Karpas-422 (cell line): ENCODE results near the gene STXBP1. TPM values are rescaled to one million over a fixed set of nuclear protein-coding genes. Genes with fewer than 3 reads are reported as not detected.

Experiments
- DNase-seq: peaks from one replicate; pipeline ENCODE4 v3.0.0-alpha.2; 2015
- H2AFZ ChIP-seq: fragments of 200-600 bp; sonication (generic); 2 replicates; pipeline ENCODE4 v1.6.1; 2014; ENCODE audit warnings: antibody characterized with exemption, low read length, mixed read lengths
- H3K27ac ChIP-seq: fragments of 200-600 bp; sonication (generic); 2 replicates; pipeline ENCODE4 v1.5.1; 2014; ENCODE audit warnings: mild to moderate bottlenecking, low read length, moderate library complexity
- H3K27me3 ChIP-seq: fragments of 200-600 bp; sonication (generic); 2 replicates; pipeline ENCODE4 v1.6.1; 2014; ENCODE audit warnings: low read length, mixed read lengths
- H3K36me3 ChIP-seq: fragments of 200-600 bp; sonication (generic); 2 replicates; pipeline ENCODE4 v1.6.1; 2014; ENCODE audit warnings: low read length, mixed read lengths; ENCODE audit not compliant: insufficient read depth
- H3K4me1 ChIP-seq: fragments of 200-600 bp; sonication (generic); 2 replicates; pipeline ENCODE4 v1.6.1; 2014; ENCODE audit warnings: mild to moderate bottlenecking, low read length, mixed read lengths
- H3K4me2 ChIP-seq: fragments of 200-600 bp; sonication (generic); 2 replicates; pipeline ENCODE4 v1.6.1; 2014; ENCODE audit warnings: low read length, low read depth, mild to moderate bottlenecking; ENCODE audit not compliant: poor library complexity, severe bottlenecking
- H3K4me3 ChIP-seq: fragments of 200-600 bp; sonication (generic); 2 replicates; pipeline ENCODE4 v1.5.1; 2014; ENCODE audit warnings: mild to moderate bottlenecking, antibody characterized with exemption, low read length, mixed read lengths
- H3K79me2 ChIP-seq: fragments of 200-600 bp; sonication (generic); 2 replicates; pipeline ENCODE4 v1.6.1; 2014; ENCODE audit warnings: mild to moderate bottlenecking, low read length, mixed read lengths
- H3K9ac ChIP-seq: fragments of 200-600 bp; sonication (generic); 2 replicates; pipeline ENCODE4 v1.6.0; 2014; ENCODE audit warnings: low read length
- H3K9me2 ChIP-seq: fragments of 200-600 bp; sonication (generic), shearing (Covaris generic); replicated peaks from 2 replicates; pipeline ENCODE4 v1.6.0; 2014; ENCODE audit warnings: mild to moderate bottlenecking, low read length, moderate library complexity; ENCODE audit not compliant: insufficient read depth
- H3K9me3 ChIP-seq: fragments of 300-700, 200-600 bp; sonication (generic); 2 replicates; pipeline ENCODE4 v1.6.1; 2014; ENCODE audit warnings: low read length, mixed read lengths
- H4K20me1 ChIP-seq: fragments of 200-600 bp; sonication (generic); 2 replicates; pipeline ENCODE4 v1.6.1; 2014; ENCODE audit warnings: mild to moderate bottlenecking, antibody characterized with exemption, low read length, low read depth; ENCODE audit not compliant: insufficient read depth
- total RNA-seq: library from RNA; depleted of rRNA; stranded (reverse); fragments of >200 nt; shearing (Covaris generic); gene quantifications from 2 replicates; pipeline ENCODE4 v1.2.3, GENCODE V29; 2014; ENCODE audit warnings: low replicate concordance

The STXBP1 gene
- total RNA-seq, 1 experiment from 2014 or later: 3.1 TPM

DNA sequence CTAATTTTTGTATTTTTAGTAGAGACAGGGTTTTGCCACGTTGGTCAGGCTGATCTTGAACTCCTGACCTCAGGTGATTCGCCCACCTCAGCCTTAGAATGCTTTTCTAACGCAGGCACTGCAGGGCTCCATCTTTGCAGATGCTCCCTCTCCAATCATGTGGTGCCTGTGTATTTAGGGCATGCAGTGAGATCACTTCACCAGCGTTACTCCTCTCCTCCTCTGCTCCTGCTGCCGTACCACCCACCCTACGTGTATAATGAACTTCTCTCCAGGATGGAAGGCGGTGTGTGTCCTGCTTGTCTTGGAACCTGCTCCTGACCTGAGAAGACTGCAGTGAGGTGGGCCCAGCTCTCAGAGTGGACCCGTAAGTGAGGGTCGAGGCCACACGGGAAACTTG, 81.1 kb downstream of the STXBP1 start:
- H3K36me3 ChIP-seq: no peaks in the 10 kb centered on the region
- H3K27me3 ChIP-seq: no peaks in the 10 kb centered on the region
- H4K20me1 ChIP-seq: no peaks in the 10 kb centered on the region
- DNase-seq: no peak
- no peak overlapping the region for H2AFZ ChIP-seq
- no peaks in the 10 kb centered on the region for H3K9me3 ChIP-seq
- no peak overlapping the region for H3K9ac ChIP-seq
- no peaks in the 10 kb centered on the region for H3K4me1 ChIP-seq
- H3K4me3 ChIP-seq: no peak overlapping the region
- H3K4me2 ChIP-seq: no peak overlapping the region
- no peaks in the 10 kb centered on the region for H3K9me2 ChIP-seq
- H3K27ac ChIP-seq: no peak overlapping the region
- no peaks in the 10 kb centered on the region for H3K79me2 ChIP-seq

DNA sequence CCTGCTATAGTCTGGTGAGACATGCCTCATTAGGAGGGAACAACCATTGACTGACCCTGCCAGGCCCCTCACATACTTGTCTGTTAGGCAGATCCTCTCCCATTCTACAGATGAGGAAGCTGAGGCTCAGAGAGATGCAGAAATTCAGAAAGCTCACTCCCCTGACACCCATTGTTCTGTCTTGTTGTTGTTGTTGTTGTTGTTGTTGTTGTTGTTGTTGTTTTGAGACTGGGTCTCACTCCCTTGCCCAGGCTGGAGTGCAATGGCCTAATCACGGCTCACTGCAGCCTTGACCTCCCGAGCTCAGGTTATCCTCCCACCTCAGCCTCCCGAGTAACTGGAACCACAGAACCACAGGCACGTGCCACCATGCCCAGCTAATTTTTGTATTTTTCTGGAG, 81.6 kb downstream of the STXBP1 start:
- no peaks in the 10 kb centered on the region for H3K79me2 ChIP-seq
- H4K20me1 ChIP-seq: no peaks in the 10 kb centered on the region
- H3K27ac ChIP-seq: no peak overlapping the region
- no peaks in the 10 kb centered on the region for H3K4me1 ChIP-seq
- H3K4me2 ChIP-seq: no peak overlapping the region
- DNase-seq: no peak
- H3K9me2 ChIP-seq: no peaks in the 10 kb centered on the region
- no peaks in the 10 kb centered on the region for H3K36me3 ChIP-seq
- no peak overlapping the region for H3K9ac ChIP-seq
- no peaks in the 10 kb centered on the region for H3K27me3 ChIP-seq
- H3K9me3 ChIP-seq: no peaks in the 10 kb centered on the region
- H3K4me3 ChIP-seq: no peak overlapping the region
- no peak overlapping the region for H2AFZ ChIP-seq

DNA sequence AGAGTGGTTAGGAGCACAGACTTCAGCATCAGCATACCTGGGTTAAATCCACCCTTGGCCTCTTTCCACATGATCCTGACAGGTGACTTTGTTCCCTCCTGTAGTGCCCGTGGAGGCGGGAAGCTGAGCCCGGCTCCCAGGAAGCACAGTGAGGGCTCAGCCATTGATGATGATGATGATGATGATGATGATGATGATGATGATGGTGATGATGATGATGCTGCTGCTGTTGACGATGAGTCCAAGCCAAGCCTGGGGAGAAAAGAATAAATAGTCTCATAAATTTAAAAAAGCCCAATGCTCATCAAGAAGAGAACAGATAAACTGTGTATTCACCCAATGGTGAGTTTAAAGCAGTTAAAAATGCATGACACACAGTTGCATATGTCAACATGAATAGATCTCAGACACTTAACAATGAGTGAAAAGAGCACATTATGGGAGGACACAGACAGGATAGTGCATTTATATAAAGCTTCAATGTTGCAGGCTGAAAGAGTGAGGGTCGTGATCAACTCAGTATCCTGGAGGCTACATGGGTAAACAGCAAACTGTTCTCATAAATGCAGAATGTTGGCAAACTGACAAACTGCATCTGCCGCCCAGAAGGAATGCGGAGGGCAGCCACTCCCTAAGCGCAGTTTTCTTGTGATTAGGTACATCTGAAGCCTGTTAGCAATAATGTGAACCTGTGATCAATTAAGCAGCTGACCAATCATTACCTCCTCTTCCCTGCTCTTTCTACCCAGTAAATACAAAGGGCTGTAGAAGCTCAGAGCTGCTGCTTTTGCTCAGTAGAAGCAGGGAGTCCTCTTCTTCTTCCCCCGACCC, 83.0 kb downstream of the STXBP1 start:
- Histone ChIP-seq H3K27ac (no peak overlapping the region), H3K9ac (no peak overlapping the region), H3K36me3 (no peaks in the 10 kb centered on the region), H3K4me3 (no peak overlapping the region), H3K27me3 (no peaks in the 10 kb centered on the region), H3K79me2 (no peaks in the 10 kb centered on the region), H4K20me1 (no peaks in the 10 kb centered on the region), H2AFZ (no peak overlapping the region), H3K4me2 (no peak overlapping the region), H3K9me3 (no peaks in the 10 kb centered on the region), H3K4me1 (peaks cover 7% of the 10 kb centered on the region), H3K9me2 (no peaks in the 10 kb centered on the region)
- DNase-seq: no peak

DNA sequence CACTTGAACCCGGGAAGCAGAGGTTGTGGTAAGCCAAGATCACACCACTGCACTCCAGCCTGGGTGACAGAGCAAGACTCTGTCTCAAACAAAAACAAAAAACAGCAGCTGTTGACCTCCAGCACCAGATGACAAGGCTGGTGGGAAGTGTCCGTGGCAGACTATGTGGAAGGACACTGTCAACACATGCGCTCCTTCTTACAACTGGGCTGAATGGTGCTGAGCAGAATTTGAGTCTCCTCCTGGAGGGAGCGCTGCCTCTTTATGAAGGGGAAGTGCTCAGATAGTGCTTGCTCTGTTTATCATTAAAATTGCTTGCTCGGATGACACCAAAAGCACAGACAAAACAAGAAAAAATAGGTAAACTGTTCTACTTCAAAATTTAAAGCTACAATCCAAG, 85.5 kb downstream of the STXBP1 start:
- Histone ChIP-seq H3K4me2 (no peak overlapping the region), H3K36me3 (no peaks in the 10 kb centered on the region), H3K4me3 (no peak overlapping the region), H3K27ac (no peak overlapping the region), H3K9ac (no peak overlapping the region), H3K27me3 (no peaks in the 10 kb centered on the region), H3K9me3 (no peaks in the 10 kb centered on the region), H3K4me1 (peaks cover 7% of the 10 kb centered on the region), H3K79me2 (no peaks in the 10 kb centered on the region), H3K9me2 (no peaks in the 10 kb centered on the region), H4K20me1 (no peaks in the 10 kb centered on the region), H2AFZ (no peak overlapping the region)
- no peak for DNase-seq

DNA sequence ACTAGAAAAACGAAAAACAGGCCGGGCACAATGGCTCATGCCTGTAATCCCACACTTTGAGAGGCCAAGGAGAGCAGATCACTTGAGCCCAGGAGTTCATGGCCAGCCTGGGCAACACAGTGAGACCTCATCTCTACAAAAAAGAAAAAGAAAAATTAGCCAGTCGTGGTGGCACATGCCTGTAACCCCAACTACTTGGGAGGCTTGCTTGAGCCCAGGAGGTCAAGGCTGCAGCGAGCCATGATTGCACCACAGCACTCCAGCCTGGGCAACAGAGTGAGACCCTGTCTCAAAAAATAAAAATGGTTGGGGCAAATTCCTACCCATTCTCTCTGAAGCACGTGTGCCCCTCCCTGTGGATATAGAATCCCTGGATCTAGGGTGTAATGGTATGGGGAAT, 86.3 kb downstream of the STXBP1 start:
- no peaks in the 10 kb centered on the region for H3K27me3 ChIP-seq
- H3K9me3 ChIP-seq: no peaks in the 10 kb centered on the region
- no peaks in the 10 kb centered on the region for H4K20me1 ChIP-seq
- no peak overlapping the region for H3K4me3 ChIP-seq
- no peaks in the 10 kb centered on the region for H3K36me3 ChIP-seq
- DNase-seq: no peak
- H3K4me2 ChIP-seq: no peak overlapping the region
- H3K27ac ChIP-seq: no peak overlapping the region
- no peaks in the 10 kb centered on the region for H3K9me2 ChIP-seq
- no peaks in the 10 kb centered on the region for H3K79me2 ChIP-seq
- no peak overlapping the region for H3K9ac ChIP-seq
- peaks cover 7% of the 10 kb centered on the region for H3K4me1 ChIP-seq
- no peak overlapping the region for H2AFZ ChIP-seq

DNA sequence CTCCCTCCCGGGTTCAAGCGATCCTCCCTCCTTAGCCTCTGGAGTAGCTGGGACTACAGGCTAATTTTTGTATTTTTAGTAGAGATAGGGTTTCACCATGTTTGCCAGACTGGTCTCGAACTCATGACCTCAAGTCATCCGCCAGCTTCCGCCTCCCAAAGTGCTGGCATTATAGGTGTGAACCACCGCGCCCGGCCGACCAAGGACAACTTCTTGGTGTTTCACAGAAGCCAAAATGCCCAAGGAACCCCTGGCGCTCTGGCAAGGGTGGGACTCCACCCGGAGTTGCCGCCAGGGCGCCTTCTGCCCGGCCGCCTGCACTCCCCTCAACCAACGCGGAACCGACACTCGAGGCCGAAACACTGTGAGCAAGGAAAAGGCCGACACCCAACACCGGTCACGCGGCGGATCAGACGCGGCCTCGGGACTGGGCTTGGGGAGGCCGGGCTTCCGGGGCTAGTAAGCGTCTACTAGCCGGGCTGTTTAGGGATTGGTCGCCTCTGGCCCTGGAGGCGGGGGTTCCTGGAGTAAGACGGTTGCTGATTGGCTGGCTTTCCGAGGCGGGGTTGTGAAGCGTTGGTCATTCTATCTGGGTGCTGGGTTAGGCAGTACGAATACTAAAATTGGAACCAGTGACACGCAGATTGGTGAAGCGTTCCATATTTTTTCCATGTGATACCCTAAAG, 87.1 kb downstream of the STXBP1 start:
- H2AFZ ChIP-seq: peak overlapping the region; percentile 67; the same call in 1 of the 2 replicates
- DNase-seq: peak; percentile 92
- H4K20me1 ChIP-seq: no peaks in the 10 kb centered on the region
- no peaks in the 10 kb centered on the region for H3K79me2 ChIP-seq
- H3K27ac ChIP-seq: no peak overlapping the region
- peaks cover 7% of the 10 kb centered on the region for H3K4me1 ChIP-seq
- H3K4me2 ChIP-seq: peak overlapping the region; percentile 52
- H3K9ac ChIP-seq: peak overlapping the region; percentile 47
- H3K36me3 ChIP-seq: no peaks in the 10 kb centered on the region
- H3K4me3 ChIP-seq: peak overlapping the region; percentile 42; the same call in 1 of the 2 replicates
- H3K9me2 ChIP-seq: no peaks in the 10 kb centered on the region
- no peaks in the 10 kb centered on the region for H3K9me3 ChIP-seq
- H3K27me3 ChIP-seq: no peaks in the 10 kb centered on the region

DNA sequence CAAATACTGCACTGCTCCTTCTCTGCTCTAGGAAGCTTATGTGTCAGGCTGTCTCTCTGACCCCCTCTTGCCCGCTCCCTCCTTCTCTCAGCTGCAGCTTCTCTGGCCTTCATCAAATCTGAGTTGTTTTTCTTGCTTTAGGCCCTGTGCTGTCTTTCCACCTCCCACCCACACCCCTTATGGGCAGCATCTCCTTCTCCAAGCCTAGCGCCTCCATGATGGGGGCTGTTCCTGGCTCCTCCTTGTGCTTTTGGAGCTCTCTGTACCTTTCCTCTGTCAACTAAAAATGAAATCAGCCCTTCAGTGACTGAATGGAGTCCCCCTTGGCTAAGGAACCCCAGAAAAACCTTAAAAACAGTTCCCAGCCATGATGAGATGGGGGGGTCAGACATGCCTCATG, 88.1 kb downstream of the STXBP1 start:
- no peak for DNase-seq
- Histone ChIP-seq H3K27me3 (no peaks in the 10 kb centered on the region), H3K79me2 (no peaks in the 10 kb centered on the region), H3K9ac (no peak overlapping the region), H3K4me3 (no peak overlapping the region), H3K9me3 (no peaks in the 10 kb centered on the region), H3K27ac (no peak overlapping the region), H4K20me1 (no peaks in the 10 kb centered on the region), H3K9me2 (no peaks in the 10 kb centered on the region), H3K4me1 (peaks cover 7% of the 10 kb centered on the region), H3K36me3 (no peaks in the 10 kb centered on the region), H3K4me2 (no peak overlapping the region), H2AFZ (no peak overlapping the region)

DNA sequence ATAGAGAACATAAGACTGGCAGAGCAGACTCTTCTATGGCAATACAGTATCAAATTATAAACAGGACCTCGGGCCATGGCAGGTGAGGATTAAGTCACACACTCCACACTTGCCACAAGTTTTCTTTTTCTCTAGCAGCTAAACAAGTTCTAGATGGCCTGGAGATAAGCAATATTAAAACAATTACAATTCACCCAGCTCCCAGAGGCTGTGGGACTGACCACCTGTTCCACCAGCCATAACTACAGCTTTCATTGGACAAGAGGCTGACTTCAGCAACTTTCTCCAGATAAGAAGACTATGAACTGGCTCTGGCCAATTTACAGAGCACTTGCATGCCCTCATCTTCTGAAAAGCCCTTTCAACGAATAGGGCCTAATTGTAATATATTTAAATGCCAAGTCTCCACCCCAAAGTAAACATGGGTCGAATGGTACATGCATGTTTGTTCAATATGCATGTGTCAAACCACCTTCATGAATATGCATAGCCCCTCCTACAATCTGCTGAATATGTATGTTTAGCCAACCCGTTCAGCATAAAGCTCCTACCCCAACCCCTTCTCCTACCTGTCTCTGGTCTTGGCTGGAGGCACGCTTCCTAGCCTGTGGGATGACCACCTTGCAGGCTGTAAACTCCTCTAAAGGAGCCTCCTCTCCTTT, 88.6 kb downstream of the STXBP1 start:
- H3K36me3 ChIP-seq: no peaks in the 10 kb centered on the region
- H3K4me1 ChIP-seq: peaks cover 7% of the 10 kb centered on the region
- H3K79me2 ChIP-seq: no peaks in the 10 kb centered on the region
- H3K27me3 ChIP-seq: no peaks in the 10 kb centered on the region
- no peaks in the 10 kb centered on the region for H3K9me3 ChIP-seq
- H3K9me2 ChIP-seq: no peaks in the 10 kb centered on the region
- H4K20me1 ChIP-seq: no peaks in the 10 kb centered on the region
- no peak overlapping the region for H3K4me2 ChIP-seq
- no peak overlapping the region for H2AFZ ChIP-seq
- no peak overlapping the region for H3K27ac ChIP-seq
- DNase-seq: no peak
- H3K4me3 ChIP-seq: no peak overlapping the region
- H3K9ac ChIP-seq: no peak overlapping the region
